ENCODE results near the gene DNAJC16.

DNAJC16 gene

GRCh38 chr1:15541231-15541792, 14.7 kb downstream of the DNAJC16 start:
- TF ChIP-seq SIN3A (IDR thresholded peaks at IDR 0.05; ENCODE audit: borderline replicate concordance, insufficient read depth, low read length) (no peak), POLR2AphosphoS5 (IDR thresholded peaks at IDR 0.05; ENCODE audit: low read depth, low read length) (no peak), TAF1 (IDR thresholded peaks at IDR 0.05; ENCODE audit: borderline replicate concordance, insufficient read depth, low read length) (no peak), FOXP2 (optimal IDR thresholded peaks at IDR 0.05; ENCODE audit: borderline replicate concordance, extremely low read depth, extremely low read length, insufficient read depth) (no peak)
- TF ChIP-seq, protein P1, sequence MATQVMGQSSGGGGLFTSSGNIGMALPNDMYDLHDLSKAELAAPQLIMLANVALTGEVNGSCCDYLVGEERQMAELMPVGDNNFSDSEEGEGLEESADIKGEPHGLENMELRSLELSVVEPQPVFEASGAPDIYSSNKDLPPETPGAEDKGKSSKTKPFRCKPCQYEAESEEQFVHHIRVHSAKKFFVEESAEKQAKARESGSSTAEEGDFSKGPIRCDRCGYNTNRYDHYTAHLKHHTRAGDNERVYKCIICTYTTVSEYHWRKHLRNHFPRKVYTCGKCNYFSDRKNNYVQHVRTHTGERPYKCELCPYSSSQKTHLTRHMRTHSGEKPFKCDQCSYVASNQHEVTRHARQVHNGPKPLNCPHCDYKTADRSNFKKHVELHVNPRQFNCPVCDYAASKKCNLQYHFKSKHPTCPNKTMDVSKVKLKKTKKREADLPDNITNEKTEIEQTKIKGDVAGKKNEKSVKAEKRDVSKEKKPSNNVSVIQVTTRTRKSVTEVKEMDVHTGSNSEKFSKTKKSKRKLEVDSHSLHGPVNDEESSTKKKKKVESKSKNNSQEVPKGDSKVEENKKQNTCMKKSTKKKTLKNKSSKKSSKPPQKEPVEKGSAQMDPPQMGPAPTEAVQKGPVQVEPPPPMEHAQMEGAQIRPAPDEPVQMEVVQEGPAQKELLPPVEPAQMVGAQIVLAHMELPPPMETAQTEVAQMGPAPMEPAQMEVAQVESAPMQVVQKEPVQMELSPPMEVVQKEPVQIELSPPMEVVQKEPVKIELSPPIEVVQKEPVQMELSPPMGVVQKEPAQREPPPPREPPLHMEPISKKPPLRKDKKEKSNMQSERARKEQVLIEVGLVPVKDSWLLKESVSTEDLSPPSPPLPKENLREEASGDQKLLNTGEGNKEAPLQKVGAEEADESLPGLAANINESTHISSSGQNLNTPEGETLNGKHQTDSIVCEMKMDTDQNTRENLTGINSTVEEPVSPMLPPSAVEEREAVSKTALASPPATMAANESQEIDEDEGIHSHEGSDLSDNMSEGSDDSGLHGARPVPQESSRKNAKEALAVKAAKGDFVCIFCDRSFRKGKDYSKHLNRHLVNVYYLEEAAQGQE (IDR thresholded peaks at IDR 0.05; ENCODE audit: insufficient read depth in 1 of 2, low read depth in 2 of 2, low read length in 2 of 2), result no peak

DNA sequence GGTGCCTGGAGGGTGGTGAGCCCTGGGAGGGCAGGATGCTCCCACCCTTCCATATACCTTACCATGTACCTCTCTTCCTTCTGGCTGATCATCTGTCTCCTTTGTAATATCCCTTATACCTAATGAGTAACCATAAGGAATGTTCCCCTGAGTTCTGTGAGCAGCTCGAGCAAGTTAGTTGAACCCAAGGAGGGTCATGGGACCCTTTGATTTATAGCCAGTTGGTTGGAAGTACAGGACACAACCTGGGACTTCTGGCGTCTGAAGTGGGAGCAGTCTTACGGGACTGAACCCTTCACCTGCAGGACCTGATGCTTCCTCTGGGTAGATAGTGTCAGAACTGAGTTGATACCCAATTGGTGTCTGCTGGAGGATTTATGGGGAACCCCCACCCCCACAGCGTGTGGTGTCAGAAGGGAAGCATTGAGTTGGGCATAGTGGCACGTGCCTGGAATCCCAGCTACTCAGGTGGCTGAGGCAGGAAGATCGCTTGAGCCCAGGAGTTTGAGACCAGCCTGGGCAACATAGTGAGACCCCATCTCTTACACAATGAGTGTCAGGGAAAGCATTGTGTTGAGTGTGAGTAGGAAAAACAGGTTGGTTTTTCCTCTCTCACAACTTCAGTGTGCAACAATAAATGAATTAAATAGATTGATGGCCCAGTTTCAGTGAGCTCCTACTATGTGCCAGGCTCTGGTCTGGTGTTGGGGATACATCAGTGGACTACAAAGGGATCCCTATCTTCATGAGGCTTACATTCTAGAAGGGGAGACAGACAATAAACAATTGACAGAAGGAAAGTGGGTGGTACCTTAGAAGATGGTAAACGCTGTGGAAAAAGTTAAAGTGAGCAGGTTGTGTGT, 16.0 kb downstream of the DNAJC16 start:
- no peak for TF ChIP-seq FOXP2 (optimal IDR thresholded peaks at IDR 0.05; ENCODE audit: borderline replicate concordance, extremely low read depth, extremely low read length, insufficient read depth)
- TF ChIP-seq POLR2AphosphoS5 (IDR thresholded peaks at IDR 0.05; ENCODE audit: low read depth, low read length), result no peak
- no peak for TF ChIP-seq SIN3A (IDR thresholded peaks at IDR 0.05; ENCODE audit: borderline replicate concordance, insufficient read depth, low read length)
- TF ChIP-seq, protein P1 (IDR thresholded peaks at IDR 0.05; ENCODE audit: insufficient read depth in 1 of 2, low read depth in 2 of 2, low read length in 2 of 2), result no peak
- TF ChIP-seq TAF1 (IDR thresholded peaks at IDR 0.05; ENCODE audit: borderline replicate concordance, insufficient read depth, low read length), result no peak

DNA sequence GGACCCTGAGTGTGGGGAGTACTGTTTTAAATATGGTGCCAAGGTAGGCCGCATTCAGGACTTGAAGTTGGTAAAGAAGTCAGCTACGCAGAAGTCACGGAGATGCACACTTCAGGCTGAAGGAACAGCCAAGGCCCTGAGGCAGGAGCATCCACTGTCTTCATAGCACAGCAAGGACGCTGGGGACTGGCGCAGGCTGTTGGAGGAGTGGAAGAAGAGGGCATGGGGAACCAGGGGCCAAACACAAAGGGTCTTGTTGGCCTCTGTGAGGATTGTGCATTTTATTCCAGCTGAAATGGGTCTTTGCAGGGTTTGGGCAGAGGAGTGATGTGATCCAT, 16.6 kb downstream of the DNAJC16 start:
- TF ChIP-seq SIN3A (IDR thresholded peaks at IDR 0.05; ENCODE audit: borderline replicate concordance, insufficient read depth, low read length), result no peak

DNA sequence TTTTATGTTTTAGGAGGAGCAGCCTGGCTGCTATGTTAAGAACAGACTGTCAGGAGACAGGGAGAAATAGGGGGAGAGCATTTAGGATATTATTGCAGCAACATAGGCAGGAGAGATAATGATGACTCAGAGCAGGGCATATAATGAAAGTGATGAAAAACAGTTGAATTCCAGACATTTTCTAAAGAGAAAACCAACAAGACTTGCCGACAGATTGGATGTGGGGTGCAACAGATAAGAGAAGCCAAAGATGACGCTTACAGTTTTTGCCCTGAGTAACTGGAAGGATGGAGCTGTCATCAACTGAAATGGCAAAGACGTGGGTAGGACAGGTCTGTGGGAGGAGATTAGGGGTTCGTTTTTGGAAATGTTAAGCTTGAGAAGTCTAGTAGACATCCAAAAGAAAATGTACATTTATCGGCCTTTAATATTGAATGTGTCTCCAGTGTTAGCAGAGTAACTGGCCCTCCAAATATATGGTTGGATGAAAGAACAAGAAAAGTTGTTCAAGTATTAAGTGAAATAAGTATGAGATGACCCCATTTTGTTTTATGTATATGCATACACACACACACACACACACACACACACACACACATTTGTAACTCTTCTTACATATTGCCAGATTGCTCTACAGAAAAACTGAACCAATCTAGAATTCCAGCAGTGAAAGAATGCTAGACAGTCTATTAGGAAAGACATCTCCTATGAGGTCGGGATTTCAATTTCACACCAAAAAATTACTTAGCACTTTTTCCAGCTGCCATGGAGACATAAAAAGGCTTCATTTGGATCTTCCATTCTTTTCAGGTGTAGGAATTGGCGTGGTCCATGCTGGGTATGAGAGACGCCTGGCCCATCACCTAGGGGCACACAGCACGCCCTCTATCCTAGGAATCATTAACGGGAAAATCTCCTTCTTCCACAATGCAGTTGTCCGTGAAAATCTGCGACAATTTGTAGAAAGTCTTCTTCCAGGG, 17.2 kb downstream of the DNAJC16 start:
- TF ChIP-seq SIN3A (IDR thresholded peaks at IDR 0.05; ENCODE audit: borderline replicate concordance, insufficient read depth, low read length), result no peak

GRCh38 chr1:15546641-15547040, 20.0 kb downstream of the DNAJC16 start:
- TF ChIP-seq TAF1 (IDR thresholded peaks at IDR 0.05; ENCODE audit: borderline replicate concordance, insufficient read depth, low read length), result no peak

- TF ChIP-seq SIN3A (IDR thresholded peaks at IDR 0.05; ENCODE audit: borderline replicate concordance, insufficient read depth, low read length), result no peak
- no peak for TF ChIP-seq POLR2AphosphoS5 (IDR thresholded peaks at IDR 0.05; ENCODE audit: low read depth, low read length)
- TF ChIP-seq FOXP2 (optimal IDR thresholded peaks at IDR 0.05; ENCODE audit: borderline replicate concordance, extremely low read depth, extremely low read length, insufficient read depth), result no peak
- no peak for TF ChIP-seq TAF1 (IDR thresholded peaks at IDR 0.05; ENCODE audit: borderline replicate concordance, insufficient read depth, low read length)
- TF ChIP-seq, protein P1 (IDR thresholded peaks at IDR 0.05; ENCODE audit: insufficient read depth in 1 of 2, low read depth in 2 of 2, low read length in 2 of 2), result no peak
Observed at GRCh38 chr1:15550573-15550972, 23.9 kb downstream of the DNAJC16 start.

Data from PFSK-1 (cell line).